Lung microvascular endothelial cell (primary cell): ENCODE data around the gene VSIR. TPM values are rescaled to one million over a fixed set of nuclear protein-coding genes. Genes with fewer than 3 reads are reported as not detected.

Experiments used
- DNase-seq, 2 donors: peaks; one replicate each; pipeline versions ENCODE4 v3.0.0 to v3.0.0-alpha.2; 2010; ENCODE audit warnings: low read depth in 2 of 2
- total RNA-seq: library from RNA; depleted of rRNA; stranded (reverse); fragments of >200 nt; gene quantifications from 2 replicates; pipeline ENCODE4 v1.2.1, GENCODE V29; 2014

Gene VSIR
- total RNA-seq, 1 donor from 2014 or later, result 7.5 TPM

DNA sequence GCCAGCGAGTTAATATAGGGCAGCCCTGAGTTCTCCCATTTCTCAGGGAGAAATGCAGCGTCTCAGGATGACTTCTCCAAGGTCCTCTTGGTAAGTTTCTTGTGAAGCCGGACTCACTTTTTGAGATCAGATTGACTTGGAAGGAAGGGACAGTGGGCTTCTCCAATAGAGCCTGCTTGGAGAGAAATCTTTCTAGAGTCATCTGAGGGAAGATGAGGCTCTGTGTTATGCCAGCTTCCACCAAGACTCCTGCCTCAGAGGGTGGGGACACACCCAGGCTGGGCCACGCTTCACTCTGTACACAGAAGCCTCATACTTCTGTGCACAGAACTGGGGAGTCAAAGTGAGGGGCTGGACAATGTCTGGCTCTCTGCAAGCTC, 59.3 kb downstream of the VSIR start:
- DNase-seq, result no peak

DNA sequence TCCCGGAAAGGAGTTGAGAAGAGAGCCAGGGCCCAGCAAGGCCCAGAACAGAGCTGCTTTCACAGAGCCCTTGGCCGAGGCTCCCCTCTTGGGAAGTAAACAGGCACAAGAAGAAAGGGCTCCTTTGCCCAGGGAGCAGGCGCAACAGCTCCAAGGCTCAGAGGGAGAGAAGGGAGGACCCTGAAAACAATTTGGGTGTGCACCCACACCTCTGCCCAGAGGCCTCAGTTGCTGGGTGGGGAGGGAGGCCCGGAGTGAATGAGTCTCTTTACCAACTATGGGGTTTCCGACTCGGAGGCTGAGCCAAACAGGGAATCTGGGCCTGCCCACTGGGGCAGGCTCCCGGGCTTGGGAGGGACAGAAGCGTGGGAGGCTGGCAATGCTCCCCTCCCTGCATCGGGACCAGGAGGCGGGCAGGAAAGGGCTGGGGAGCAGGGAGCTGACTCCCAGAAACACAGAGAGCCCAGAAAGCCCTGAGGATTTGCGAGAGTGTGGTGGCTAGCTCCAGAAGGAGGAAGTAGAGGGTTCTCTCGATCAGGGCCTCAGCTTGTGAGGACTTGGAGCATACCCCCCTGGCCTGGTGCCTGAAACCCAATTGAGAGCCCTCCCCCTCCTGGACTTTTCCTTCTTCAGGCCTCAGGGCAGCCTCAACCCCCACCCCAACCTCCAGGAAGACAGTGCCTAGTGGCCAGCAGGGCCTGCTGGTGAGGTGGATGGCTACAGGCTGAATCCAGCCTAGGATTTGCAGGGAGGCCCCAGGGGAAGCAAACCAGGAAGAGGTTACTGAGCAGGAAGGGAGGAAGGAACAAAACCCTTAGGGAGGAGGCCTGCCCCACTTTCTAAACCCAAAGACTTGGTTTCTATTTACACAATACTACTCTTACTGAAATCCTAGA, 59.9 kb downstream of the VSIR start:
- peak; percentile 38 to 43 for DNase-seq

DNA sequence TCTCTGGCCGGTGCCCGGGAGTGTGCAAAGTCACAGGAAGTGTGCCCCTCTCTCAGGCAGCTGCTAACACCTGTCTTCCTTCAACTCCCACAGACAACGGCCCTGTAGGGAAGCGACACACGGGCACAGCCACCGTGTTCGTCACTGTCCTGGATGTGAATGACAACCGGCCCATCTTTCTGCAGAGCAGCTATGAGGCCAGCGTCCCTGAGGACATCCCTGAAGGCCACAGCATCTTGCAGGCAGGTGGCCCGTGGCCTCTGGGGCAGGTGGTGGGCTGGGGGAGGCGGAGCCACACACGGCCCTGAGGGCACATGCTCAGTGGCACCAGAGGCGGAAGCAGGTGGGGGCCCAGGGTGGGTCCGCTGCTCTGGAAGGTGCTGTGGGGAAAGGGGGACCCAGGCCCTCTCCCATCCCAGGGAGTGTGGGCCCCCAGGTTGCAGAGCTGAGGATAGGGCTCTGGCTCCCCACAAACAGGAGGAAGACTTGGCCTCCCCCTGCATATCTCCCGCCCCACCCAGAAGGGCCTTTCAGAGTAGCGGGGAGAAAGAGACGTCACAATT, 60.7 kb downstream of the VSIR start:
- no peak for DNase-seq

DNA sequence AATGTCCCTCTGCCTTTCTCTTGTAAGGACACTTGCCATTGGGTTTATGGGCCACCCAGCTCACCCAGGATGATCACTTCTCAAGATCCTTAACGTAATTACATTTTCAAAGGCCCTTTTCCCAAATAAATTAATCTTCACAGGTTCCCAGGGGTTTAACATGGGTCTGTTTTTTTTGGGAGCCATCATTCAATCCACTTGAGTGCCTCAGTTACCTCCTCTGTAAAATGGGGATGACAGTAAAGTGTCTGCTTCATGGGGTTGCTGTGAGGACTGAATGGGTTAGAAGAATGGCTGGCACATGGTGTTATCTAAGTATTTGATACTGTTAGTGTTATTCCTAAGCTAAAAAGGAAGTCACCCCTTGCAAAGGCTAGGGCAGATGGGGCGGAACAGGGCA, 61.1 kb downstream of the VSIR start:
- no peak for DNase-seq

DNA sequence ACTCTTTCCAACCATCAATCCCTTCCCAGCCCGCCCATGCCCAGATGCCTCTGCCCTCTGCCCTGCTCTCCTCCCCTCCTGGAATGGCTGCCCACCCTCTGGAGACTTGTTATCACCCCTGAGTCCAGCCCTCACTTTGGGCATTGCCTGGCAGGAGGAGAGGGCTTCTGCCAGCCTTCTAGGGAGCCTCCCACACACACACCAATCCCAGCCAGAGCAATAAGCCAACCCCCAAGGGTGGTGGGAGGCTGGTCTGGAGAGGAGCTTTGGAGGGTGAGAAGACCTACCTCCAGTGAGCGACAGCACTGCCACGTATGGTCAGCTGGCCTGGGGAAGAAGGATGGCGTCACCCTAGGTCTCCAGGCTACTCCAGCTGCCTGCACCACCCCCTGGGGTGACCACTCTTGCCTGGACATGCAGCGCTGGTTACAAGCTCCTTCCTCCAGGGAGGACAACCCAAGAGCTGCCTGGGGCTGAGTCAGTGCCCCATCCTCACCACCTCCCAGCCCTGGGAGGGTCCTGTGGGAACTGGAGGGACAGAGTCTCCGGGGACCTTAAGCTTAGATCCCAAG, 62.2 kb downstream of the VSIR start:
- no peak for DNase-seq

DNA sequence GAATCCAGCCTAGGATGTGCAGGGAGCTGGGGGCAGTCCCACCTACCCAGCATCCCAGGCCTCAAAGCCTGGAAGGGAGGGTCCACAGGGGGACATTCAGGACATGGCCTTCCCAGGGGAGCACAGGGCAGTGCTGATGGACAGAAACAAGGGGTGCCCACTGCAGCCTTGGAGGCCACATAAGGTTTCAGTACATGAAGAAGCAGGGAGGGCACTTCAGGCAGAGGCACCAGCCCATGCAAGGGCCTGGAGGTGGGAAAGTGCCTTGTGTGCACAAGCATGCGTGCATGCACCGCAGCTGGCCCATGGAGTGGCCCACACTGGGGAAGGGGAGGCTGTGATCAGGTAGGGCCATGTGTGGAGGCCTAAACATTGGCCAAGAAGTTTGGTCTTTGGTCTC, 62.8 kb downstream of the VSIR start:
- DNase-seq, result no peak

DNA sequence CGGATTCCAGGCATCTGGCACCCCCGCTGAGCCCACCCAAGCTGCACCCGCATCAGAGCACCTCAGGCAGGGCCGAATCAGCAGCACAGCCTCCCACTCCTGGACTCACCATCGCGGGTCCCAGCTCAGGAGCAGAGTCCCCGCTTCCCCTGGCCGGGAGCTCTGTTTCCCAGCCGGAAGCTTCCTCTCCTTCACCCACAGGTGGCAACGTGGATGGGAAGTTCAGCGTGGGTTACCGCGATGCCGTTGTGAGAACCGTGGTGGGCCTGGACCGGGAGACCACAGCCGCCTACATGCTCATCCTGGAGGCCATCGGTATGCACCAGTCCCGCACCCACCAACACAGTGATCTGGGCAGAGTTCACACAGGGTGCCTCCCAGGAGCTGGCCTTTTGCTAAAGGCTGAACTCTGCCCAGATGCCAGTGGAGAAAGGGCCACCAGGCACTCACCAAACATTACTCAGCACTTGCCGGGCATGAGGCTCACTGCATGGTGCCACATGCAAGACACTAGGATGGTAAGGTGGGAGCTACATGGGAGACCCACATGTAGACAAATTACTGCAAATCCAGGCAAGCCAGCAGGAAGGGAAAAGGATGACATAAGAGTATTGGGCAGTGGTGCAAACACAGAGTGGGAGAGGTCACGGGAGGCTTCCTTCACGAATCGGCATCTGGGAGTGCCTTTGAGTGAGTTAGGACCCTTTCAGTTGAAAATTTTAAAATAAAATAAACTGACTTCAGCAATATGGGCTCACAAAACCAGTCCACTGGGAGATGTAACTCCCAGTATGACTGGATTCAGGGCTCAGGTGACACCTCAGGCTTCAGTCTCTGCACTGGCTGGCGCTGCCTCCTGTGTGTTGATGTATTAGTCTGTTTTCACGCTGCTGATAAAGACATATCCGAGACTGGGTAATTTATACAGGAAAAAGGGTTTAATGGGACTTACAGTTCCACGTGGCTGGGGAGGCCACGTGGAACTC, 64.1 kb downstream of the VSIR start:
- DNase-seq, result no peak

DNA sequence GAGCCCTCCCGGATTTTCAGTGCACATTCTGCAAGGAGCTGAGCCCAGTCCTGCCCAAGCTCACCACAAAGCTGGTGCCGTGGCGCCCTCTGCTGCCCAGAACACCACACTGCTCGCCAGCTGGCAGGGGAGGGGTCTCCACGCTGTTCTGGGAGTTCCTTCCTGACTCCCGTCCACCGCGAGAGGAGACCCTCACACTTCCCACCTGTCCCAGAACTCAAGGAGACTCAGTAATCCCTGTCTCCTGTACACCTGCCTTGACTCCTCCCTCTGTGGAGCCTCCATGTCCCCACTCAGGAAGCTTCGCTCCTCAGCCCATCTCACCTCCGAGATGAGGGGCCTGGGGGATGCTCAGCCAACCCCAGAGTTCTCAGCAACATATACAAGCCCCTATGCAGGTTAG, 65.0 kb downstream of the VSIR start:
- DNase-seq, result peak; percentile 41 to 67

DNA sequence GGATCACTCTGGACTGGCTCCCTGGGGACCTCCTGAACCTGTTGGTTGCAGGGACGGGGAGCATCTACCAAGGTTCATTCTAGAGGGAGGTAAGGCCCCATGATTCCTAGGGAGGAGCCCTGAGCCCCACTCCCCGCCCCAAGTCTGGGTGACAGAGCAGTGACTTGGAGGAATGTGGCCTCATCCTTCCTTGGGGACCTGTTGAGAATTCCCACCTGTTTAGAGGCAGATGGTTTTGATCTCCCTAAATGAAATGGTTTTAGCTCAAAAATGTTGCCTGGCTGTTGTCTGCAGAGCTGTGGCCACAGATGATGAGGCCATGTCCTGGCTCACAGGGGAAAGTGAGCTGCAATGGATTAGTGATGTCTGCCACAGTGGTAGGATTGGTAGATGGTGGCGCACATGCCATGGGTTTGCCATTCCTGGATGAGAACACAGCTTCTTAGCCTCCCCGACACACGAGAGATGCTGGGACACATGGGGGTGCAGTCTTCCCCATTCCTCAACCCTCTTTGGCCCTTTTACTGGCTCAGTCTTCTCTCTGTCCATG, 66.0 kb downstream of the VSIR start:
- no peak for DNase-seq

DNA sequence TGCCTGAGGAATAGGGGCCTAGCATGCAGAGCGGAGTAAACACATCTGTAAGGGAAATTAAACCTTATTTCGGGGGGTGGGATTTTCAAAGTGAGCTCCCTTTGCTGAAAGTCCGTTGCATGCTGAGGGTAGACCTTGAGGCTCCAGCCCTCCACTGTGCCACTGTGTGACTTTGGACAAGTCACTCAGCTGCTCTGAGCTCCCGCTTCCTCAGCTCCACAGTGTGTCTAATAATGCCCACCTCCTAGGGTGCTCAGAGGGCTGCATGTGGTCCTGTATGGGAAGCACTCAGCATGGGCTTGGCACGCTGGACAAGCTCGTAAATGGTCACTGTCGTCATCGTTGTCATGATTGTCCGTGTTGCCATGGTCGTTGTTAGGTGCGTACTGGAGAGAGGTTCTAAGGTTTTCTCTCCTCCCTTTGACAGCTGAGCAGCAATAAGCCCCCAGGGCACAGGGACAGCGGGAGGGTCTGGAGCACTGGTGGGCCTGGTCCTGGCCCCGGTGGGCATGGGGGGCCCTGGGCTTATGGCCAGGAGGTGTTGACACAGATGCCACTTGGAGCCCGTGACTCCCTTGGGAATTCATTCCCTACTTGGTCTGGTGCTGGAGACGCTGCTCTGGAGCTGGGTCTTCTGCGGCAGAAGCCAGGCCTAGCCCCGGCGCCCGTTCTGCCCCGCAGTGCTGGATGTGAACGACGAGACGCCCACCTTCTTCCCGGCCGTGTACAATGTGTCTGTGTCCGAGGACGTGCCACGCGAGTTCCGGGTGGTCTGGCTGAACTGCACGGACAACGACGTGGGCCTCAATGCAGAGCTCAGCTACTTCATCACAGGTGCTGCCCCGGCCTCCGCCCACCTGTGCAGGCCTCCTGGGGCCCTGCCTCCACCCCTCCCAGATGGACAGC, 66.9 kb downstream of the VSIR start:
- no peak for DNase-seq

DNA sequence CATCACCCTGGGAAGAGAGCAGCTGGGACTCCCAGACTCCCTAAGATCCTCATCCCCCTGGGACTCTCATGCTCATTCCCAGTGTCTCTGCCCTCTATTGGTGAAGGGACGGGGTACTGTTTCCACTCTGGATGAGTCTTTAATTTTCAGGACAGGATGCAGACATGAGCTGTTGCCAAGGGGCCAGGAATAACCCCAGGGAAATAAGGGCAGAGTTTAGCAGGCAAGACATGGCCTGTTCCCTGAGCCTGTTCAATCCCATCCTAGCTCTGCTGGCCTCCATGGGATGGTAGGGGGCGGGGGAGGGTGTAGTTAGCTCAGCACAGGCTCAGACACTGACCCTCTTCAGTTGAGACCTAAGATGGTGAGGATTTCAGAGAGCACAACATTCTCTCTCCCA, 67.7 kb downstream of the VSIR start:
- DNase-seq, result no peak

DNA sequence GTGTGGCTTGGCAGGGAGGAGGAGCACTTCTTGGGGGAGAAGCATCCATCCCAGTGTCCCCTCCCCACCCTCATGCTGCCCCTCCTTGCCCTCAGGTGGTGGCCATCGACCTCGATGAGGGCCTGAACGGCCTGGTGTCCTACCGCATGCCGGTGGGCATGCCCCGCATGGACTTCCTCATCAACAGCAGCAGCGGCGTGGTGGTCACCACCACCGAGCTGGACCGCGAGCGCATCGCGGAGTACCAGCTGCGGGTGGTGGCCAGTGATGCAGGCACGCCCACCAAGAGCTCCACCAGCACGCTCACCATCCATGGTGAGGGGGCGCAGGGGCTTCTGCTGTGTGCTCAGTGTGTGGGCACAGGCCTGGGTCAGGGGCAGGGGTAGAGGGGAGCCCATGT, 68.5 kb downstream of the VSIR start:
- DNase-seq, result no peak

DNA sequence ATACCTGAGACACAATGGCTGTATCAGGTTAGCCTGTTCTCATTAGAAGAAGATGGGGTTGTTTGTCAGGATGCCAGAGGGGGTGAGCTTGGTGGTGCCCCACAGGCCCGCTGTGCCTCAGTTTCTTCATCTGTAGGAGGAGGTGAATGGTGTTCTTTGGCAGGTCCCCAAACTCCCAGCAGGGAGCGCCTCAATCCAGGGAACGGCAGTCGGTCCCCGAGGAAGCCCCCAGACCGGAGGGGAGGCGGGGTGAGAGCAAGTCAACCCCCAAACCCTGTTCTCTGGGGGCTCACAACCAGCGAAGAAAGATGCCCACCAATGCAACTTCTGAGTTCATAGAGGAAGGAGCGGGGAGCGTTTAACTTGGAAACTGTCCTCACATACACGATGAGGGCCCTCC, 69.7 kb downstream of the VSIR start:
- DNase-seq, result no peak

DNA sequence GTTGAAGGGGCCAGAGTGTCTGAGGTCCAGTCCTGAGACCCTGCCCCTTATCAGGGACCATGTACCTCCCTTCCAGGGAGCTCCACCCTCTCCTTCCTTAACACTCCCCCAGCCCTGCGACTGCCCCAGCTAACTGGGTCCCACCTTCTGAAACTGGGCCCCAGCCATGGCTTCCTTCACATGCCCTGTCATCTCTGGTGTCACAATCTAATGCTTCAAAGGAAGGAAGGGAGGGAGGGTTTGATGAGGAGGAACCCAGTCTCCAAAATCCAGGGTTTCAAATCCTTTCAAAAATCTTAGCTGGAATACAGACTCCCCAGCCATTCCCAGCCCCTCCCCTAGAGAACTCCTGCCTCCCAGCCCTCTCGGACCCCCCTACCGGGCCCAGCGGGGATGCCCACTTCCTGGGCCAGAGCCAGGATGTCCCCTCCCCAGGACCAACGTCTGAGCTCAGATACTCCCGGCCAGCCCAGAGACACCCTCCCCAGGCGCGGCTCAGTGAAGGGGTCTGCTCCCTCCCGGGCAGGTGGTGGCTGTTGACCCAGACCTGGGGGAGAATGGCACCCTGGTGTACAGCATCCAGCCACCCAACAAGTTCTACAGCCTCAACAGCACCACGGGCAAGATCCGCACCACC, 71.7 kb downstream of the VSIR start:
- no peak for DNase-seq

DNA sequence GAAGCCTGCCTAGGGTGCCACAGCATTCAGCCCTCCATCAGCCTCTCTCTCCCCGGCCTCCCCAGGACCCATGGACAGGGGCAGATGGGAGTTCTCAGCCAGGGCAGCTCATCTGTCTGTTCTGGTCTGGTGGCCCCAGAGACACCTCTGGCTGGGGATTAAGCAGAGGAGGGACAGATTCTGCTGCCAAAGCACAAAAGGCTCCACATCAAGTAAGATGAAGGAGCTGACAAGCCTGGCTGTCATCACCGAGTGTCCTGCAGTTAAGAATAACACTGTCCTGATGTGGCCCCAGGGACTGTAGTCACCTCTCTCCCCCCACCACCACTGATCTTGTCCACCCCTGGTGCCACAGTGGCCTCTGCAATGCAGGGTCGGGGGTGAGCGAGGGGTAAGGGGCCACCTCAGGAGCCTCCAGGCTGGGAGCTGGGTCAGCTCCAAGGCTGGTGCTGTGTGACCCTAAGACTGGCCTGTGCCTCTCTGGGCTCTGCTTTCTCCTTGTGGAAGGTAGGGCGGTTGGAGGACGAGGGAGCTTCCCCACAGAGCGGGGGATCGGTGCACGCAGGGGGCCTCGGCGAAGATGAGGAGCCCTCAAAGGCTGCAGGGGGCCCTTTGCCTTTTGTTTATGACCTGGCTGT, 72.5 kb downstream of the VSIR start:
- no peak for DNase-seq

DNA sequence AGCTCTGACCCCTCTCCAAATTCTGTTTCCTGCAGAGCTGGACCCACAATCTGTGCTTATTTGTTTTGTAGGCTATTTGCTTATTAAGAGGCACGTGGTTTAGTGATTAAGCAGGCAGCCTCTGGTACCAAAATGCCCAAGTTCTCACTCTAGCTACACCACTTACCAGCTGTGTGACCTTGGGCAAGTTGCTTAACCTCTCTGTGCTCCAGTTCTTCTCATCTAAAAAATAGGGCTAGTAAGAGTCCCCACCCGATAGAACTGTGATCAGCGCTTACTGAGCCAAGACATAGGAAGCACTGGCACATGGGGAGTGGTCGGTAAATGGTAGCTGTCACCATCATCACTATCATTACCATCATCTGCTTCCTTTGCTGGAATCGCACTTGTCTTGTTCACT, 74.6 kb downstream of the VSIR start:
- no peak for DNase-seq

DNA sequence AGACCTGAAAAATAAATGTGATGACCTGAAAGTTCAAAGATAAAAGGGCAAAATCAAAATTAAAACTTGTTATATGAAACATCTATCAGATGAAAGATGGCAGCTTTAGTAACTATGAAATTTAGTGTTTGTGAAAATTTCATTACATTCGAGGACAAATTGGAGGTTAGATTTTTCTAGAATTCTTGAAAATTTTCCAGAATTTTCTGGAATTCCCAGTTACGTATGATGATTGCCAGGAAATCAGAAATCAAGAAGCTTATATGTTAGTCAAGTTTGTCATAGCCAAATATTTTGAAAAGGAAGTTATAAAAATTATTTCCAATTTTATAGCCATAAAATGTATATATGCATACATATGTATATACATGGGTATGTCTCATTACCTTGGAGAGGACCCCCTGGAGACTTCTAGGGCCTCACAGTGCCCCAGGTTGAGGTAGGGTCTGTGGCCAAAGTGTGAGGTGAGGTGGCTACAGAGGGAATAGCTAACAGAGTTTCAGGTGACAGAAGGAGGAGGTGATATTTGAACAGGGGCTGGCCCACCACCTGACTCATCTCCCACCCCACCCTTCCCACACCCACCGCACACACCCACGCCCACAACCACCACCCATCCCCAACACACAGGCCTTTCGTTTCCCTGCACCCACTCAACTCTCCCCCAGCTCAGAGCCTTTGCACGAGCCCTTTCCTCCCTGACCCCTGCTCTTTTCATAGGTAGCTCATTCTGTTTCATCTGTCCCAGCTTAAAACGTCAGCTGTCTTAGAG, 75.2 kb downstream of the VSIR start:
- no peak for DNase-seq
